GM12874 (cell line): ENCODE measurements around the gene SARM1.

ENCODE experiments used
- TF ChIP-seq, protein P1 (sequence below): IDR thresholded peaks from 2 replicates; pipeline ENCODE4 v1.5.1; 2011; ENCODE audit warnings: low read depth, mild to moderate bottlenecking, control low read depth, low read length, moderate library complexity; ENCODE audit not compliant: insufficient read depth

SARM1 gene

GRCh38 chr17:28421787-28422305 lies 50.4 kb downstream of the SARM1 start:
- TF ChIP-seq, protein P1, sequence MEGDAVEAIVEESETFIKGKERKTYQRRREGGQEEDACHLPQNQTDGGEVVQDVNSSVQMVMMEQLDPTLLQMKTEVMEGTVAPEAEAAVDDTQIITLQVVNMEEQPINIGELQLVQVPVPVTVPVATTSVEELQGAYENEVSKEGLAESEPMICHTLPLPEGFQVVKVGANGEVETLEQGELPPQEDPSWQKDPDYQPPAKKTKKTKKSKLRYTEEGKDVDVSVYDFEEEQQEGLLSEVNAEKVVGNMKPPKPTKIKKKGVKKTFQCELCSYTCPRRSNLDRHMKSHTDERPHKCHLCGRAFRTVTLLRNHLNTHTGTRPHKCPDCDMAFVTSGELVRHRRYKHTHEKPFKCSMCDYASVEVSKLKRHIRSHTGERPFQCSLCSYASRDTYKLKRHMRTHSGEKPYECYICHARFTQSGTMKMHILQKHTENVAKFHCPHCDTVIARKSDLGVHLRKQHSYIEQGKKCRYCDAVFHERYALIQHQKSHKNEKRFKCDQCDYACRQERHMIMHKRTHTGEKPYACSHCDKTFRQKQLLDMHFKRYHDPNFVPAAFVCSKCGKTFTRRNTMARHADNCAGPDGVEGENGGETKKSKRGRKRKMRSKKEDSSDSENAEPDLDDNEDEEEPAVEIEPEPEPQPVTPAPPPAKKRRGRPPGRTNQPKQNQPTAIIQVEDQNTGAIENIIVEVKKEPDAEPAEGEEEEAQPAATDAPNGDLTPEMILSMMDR = no peak

- TF ChIP-seq, protein P1 = no peak
Measured at GRCh38 chr17:28425206-28425605, 53.7 kb downstream of the SARM1 start.

DNA sequence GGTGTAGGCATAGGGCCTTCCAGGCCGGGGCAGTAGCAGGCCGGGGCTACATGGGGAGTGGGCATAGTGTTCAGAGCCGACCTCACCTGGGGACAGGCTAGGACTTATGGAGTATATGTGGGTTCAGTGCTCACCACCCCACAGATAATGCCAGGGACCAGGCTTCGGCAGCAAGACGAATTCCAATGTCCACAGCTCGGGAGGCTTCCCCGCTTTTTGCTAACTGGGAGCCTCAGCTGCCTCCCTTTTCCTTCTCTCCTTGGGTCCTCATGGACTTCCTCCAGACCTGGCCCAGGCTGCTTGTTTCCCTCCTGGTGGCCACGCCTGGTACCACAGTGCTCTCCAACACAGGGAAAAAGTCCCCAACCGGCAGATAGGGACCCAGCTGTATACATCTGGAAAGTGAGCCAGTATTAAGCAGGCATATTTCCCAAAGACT lies 54.6 kb downstream of the SARM1 start:
- TF ChIP-seq, protein P1 = 0 out of 2 replicates have a peak, but pooled peaks have one; percentile 28

DNA sequence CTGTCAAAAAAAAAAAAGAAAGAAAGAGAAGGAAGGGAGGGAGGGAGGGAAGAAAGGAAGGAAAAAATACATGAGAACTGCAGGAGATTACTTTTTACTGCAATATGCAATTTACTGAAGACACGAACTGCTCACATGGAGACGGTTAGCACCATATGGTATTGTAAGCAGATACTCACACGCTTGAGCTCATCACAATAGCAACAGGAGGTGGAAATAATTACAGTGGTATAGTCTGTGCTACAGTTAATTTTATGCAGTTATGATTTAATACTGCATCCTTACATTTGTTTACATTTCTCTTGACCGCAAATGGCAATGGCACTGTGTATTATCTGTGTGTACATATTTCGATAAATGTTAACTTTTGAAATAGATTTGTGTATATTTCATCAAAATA lies 55.9 kb downstream of the SARM1 start:
- TF ChIP-seq, protein P1 = no peak

DNA sequence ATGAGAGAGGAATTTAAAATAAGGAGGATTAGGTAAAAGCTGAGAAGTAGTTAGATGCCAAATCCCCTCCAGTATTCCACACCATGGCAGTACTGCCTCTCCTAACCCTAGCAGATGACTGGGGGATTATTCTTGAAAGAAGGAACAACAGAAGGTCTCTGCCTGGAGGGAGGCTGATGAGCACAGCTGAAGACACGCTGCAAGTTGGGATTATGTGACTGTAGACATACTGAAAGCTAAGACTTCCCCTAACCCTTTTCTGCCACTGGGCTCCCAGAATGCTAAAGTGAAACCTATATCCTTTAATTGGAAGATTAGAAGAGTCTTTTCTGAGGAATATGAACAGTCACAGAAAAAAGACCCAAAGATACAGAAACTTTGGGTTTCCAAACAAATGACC lies 62.2 kb downstream of the SARM1 start:
- TF ChIP-seq, protein P1 = no peak

DNA sequence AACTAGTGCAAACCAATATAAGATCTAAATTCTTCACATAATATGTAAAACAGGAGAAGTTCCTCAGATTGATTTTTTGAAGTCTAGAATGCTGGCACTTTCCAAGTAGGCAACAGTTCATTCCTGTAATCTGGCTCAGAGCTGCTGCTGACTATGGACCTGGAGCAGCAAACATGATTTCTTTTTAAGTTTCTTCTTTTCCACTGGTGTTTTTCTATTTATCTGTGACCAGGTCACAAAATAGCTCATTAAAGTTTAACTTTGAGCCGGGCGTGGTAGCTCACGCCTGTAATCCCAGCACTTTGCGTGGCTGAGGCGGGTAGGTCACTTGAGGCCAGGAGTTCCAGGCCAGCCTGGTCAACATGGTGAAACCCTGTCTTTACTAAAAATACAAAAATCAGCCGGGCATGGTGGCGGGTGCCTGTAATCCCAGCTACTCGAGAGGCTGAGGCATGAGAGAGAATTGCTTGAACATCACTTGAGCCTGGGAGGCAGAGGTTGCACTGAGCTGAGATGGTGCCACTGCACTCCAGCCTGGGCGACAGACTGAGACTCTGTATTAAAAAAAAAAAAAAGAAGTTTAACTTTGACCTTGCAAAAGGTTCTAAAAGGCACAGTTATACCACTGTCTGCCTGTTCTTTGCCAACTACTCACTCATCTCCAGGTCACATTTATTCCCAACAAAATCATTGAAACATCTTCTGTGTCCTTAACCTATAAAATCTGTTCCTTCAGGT lies 72.6 kb downstream of the SARM1 start:
- TF ChIP-seq, protein P1 = no peak

DNA sequence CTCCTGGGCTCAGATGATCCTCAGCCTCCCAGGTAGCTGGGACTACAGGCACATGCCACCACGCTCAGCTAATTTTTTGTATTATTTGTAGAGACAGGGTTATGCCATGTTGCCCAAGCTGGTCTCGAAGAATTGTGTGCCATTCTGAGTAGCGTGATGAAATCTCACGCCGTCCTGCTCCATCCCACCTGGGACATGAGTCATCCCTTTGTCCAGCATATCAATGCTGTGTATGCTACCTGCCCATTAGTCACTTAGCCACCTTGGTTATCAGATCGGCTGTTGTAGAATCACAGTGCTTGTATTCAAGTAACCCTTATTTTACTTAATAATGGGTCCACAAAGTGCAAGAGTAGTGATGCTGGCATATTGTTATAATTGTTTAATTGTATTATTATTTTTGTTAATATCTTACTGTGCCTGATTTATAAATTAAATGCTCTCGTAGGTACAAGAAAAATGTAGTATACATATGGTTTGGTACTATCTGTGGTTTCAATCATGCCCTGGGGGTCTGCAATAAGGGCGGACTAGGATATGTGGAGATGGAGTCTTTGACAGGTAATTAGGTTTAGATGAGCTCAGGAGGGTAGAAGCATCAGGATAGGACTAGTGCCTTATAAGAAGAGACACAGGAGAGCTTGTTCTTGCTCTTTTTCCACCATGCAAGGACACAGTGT lies 75.4 kb downstream of the SARM1 start:
- TF ChIP-seq, protein P1 = no peak
